ENCODE data around the gene SPEG. TPM values are rescaled to one million over a fixed set of nuclear protein-coding genes. Genes with fewer than 3 reads are reported as not detected.

Gene SPEG
- total RNA-seq, 1 experiment from 2014 or later, result 56.6 TPM

DNA sequence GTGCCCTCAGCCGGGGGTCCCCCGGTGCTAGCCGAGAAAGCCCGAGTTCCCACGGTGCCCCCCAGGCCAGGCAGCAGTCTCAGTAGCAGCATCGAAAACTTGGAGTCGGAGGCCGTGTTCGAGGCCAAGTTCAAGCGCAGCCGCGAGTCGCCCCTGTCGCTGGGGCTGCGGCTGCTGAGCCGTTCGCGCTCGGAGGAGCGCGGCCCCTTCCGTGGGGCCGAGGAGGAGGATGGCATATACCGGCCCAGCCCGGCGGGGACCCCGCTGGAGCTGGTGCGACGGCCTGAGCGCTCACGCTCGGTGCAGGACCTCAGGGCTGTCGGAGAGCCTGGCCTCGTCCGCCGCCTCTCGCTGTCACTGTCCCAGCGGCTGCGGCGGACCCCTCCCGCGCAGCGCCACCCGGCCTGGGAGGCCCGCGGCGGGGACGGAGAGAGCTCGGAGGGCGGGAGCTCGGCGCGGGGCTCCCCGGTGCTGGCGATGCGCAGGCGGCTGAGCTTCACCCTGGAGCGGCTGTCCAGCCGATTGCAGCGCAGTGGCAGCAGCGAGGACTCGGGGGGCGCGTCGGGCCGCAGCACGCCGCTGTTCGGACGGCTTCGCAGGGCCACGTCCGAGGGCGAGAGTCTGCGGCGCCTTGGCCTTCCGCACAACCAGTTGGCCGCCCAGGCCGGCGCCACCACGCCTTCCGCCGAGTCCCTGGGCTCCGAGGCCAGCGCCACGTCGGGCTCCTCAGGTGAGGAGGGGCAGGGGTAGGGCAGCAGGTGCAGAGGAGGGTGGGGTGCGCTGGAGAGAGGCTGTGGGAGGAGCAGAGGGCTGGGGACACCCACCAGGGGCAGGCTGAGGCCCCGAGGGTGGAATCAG is 49.9 kb downstream of the SPEG start:
- POLR2A ChIA-PET, result no interaction called here
- H3K36me3 ChIP-seq (ENCODE audit: control insufficient read depth in 1 of 2, insufficient read depth in 2 of 2, low read length in 2 of 2), result no peaks in the 10 kb centered on the region; a peak in 1 of 4 replicates
- H2AFZ ChIP-seq (ENCODE audit: low read depth, low read length, poor library complexity, severe bottlenecking), result no peak overlapping the region
- no TSS peak for BruUV-seq (replicated peaks)
- no peaks in the 10 kb centered on the region for H4K20me1 ChIP-seq (ENCODE audit: insufficient read depth)
- CTCF ChIA-PET, result no interaction called here
- H3K9me3 ChIP-seq (ENCODE audit: control insufficient read depth in 1 of 2, insufficient read depth in 1 of 2, low read depth in 1 of 2, low read length in 2 of 2), result no peaks in the 10 kb centered on the region
- no peak overlapping the region for H3K4me2 ChIP-seq (ENCODE audit: low read length)
- H3K4me1 ChIP-seq (ENCODE audit: control insufficient read depth in 1 of 2, insufficient read depth in 2 of 2, low read length in 2 of 2), result no peaks in the 10 kb centered on the region
- no peak overlapping the region for H3K9ac ChIP-seq (ENCODE audit: low read length)
- RAD21 ChIA-PET (ENCODE audit: low non-redundant PET in 1 of 2, low total read pairs in 2 of 2, uncharacterized antibody in 2 of 2, unreplicated experiment in 2 of 2), result no interaction called here
- ATAC-seq (no peak), DNase-seq (ENCODE audit: low read depth, low spot score) (no peak)
- no peak overlapping the region for H3K27ac ChIP-seq (ENCODE audit: low read depth, low read length)
- intact Hi-C loops (cut with micrococcal nuclease), result no loop called here
- no peaks in the 10 kb centered on the region for H3K27me3 ChIP-seq (ENCODE audit: insufficient read depth, low read length)
- no peaks in the 10 kb centered on the region for H3K9me2 ChIP-seq (ENCODE audit: insufficient read depth)
- no peak overlapping the region for H3K4me3 ChIP-seq (replicated peaks in 1 of 2; ENCODE audit: low read depth in 1 of 2, low read length in 2 of 2)
- H3K79me2 ChIP-seq (ENCODE audit: insufficient read depth, low read length), result no peaks in the 10 kb centered on the region
- TF ChIP-seq POLR2AphosphoS5 (IDR thresholded peaks at IDR 0.05; ENCODE audit: low read depth, low read length) (no peak), ELF1 (IDR thresholded peaks at IDR 0.05; ENCODE audit: borderline replicate concordance, low read depth) (no peak), CBX3 (IDR thresholded peaks at IDR 0.05; ENCODE audit: low read depth) (no peak), TCF7L2 (IDR thresholded peaks at IDR 0.05; ENCODE audit: borderline replicate concordance, extremely low read depth, insufficient read depth, insufficient read length) (no peak), SRF (IDR thresholded peaks at IDR 0.05; ENCODE audit: low read depth) (no peak), SP1 (IDR thresholded peaks at IDR 0.05; ENCODE audit: low read depth) (no peak), EZH2 (IDR thresholded peaks at IDR 0.05) (no peak), EGR1 (IDR thresholded peaks at IDR 0.05; ENCODE audit: low read depth) (no peak), JUND (IDR thresholded peaks at IDR 0.05) (no peak), YY1 (IDR thresholded peaks at IDR 0.05; ENCODE audit: extremely low read depth, insufficient replicate concordance, low read depth, low read length) (no peak), ZFX (IDR thresholded peaks at IDR 0.05) (no peak), ZNF274 (IDR thresholded peaks at IDR 0.05; ENCODE audit: low read depth, low read length) (no peak), SIN3A (IDR thresholded peaks at IDR 0.05; ENCODE audit: low read depth) (no peak), EZH2phosphoT487 (IDR thresholded peaks at IDR 0.05; ENCODE audit: borderline replicate concordance) (no peak)
- TF ChIP-seq, protein P1, sequence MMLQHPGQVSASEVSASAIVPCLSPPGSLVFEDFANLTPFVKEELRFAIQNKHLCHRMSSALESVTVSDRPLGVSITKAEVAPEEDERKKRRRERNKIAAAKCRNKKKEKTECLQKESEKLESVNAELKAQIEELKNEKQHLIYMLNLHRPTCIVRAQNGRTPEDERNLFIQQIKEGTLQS (IDR thresholded peaks at IDR 0.05), result no peak
- TF ChIP-seq, protein P2, sequence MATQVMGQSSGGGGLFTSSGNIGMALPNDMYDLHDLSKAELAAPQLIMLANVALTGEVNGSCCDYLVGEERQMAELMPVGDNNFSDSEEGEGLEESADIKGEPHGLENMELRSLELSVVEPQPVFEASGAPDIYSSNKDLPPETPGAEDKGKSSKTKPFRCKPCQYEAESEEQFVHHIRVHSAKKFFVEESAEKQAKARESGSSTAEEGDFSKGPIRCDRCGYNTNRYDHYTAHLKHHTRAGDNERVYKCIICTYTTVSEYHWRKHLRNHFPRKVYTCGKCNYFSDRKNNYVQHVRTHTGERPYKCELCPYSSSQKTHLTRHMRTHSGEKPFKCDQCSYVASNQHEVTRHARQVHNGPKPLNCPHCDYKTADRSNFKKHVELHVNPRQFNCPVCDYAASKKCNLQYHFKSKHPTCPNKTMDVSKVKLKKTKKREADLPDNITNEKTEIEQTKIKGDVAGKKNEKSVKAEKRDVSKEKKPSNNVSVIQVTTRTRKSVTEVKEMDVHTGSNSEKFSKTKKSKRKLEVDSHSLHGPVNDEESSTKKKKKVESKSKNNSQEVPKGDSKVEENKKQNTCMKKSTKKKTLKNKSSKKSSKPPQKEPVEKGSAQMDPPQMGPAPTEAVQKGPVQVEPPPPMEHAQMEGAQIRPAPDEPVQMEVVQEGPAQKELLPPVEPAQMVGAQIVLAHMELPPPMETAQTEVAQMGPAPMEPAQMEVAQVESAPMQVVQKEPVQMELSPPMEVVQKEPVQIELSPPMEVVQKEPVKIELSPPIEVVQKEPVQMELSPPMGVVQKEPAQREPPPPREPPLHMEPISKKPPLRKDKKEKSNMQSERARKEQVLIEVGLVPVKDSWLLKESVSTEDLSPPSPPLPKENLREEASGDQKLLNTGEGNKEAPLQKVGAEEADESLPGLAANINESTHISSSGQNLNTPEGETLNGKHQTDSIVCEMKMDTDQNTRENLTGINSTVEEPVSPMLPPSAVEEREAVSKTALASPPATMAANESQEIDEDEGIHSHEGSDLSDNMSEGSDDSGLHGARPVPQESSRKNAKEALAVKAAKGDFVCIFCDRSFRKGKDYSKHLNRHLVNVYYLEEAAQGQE (IDR thresholded peaks at IDR 0.05; ENCODE audit: low read depth), result no peak
- TF ChIP-seq, protein P3, sequence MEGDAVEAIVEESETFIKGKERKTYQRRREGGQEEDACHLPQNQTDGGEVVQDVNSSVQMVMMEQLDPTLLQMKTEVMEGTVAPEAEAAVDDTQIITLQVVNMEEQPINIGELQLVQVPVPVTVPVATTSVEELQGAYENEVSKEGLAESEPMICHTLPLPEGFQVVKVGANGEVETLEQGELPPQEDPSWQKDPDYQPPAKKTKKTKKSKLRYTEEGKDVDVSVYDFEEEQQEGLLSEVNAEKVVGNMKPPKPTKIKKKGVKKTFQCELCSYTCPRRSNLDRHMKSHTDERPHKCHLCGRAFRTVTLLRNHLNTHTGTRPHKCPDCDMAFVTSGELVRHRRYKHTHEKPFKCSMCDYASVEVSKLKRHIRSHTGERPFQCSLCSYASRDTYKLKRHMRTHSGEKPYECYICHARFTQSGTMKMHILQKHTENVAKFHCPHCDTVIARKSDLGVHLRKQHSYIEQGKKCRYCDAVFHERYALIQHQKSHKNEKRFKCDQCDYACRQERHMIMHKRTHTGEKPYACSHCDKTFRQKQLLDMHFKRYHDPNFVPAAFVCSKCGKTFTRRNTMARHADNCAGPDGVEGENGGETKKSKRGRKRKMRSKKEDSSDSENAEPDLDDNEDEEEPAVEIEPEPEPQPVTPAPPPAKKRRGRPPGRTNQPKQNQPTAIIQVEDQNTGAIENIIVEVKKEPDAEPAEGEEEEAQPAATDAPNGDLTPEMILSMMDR (IDR thresholded peaks at IDR 0.05 in 2 of 3, conservative IDR thresholded peaks at IDR 0.05 in 1 of 3; ENCODE audit: borderline replicate concordance in 1 of 3, insufficient read depth in 1 of 3, low read depth in 2 of 3, low read length in 2 of 3), result no peak
- TF ChIP-seq, protein P4, sequence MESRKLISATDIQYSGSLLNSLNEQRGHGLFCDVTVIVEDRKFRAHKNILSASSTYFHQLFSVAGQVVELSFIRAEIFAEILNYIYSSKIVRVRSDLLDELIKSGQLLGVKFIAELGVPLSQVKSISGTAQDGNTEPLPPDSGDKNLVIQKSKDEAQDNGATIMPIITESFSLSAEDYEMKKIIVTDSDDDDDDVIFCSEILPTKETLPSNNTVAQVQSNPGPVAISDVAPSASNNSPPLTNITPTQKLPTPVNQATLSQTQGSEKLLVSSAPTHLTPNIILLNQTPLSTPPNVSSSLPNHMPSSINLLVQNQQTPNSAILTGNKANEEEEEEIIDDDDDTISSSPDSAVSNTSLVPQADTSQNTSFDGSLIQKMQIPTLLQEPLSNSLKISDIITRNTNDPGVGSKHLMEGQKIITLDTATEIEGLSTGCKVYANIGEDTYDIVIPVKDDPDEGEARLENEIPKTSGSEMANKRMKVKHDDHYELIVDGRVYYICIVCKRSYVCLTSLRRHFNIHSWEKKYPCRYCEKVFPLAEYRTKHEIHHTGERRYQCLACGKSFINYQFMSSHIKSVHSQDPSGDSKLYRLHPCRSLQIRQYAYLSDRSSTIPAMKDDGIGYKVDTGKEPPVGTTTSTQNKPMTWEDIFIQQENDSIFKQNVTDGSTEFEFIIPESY (IDR thresholded peaks at IDR 0.05; ENCODE audit: extremely low read depth, insufficient replicate concordance, low read length), result no peak
- TF ChIP-seq, protein P5, sequence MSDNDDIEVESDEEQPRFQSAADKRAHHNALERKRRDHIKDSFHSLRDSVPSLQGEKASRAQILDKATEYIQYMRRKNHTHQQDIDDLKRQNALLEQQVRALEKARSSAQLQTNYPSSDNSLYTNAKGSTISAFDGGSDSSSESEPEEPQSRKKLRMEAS (IDR thresholded peaks at IDR 0.05), result no peak
